GM19372 (cell line): Measurements from ENCODE around the gene SYNJ1.

Source experiments
- ATAC-seq: cut with Tn5 transposase; IDR thresholded peaks from one replicate; pipeline ENCODE4 v1.9.1; 2021; ENCODE audit warnings: mild to moderate bottlenecking, low read depth, moderate library complexity; ENCODE audit not compliant: unreplicated experiment

Gene SYNJ1

DNA sequence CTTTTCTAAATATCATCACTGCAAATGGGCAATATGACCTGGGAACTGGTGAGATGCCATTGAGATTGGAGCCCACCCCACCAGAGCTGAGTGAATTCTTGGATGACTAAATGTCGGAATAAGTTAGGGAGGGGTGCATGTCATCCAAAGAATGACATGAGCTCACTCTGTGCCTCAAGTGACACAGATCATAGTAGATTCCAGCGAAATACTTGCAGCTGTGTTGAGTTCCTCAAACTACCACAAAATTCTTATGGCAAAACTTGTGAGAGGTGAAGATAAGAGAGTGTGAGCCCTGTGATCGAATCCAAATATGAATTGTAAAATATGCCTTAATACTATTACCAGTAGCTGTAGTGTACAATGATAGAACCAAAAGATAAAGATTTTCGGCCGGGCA is 140.2 kb downstream of the SYNJ1 start:
- no peak for ATAC-seq

DNA sequence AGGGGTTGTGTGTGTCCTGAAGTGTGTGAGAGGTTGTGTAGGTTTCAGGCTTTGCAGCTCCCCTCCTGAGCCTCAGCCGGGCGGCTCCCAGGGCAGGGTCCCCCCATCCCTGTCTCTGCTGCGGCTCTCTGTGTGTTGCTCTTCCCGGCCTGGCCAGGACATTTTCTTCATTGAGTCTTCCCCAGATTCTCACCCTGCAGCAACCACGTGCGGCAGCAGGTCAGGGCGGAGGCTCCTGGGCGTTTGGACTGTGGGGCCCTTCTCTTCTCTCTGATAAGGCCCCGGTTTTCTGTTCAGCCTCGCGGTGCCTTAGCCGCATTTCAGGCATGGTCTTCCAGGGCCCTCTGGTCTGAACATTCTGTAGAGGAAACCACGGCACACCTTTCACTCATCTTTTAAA is 140.7 kb downstream of the SYNJ1 start:
- ATAC-seq = no peak

DNA sequence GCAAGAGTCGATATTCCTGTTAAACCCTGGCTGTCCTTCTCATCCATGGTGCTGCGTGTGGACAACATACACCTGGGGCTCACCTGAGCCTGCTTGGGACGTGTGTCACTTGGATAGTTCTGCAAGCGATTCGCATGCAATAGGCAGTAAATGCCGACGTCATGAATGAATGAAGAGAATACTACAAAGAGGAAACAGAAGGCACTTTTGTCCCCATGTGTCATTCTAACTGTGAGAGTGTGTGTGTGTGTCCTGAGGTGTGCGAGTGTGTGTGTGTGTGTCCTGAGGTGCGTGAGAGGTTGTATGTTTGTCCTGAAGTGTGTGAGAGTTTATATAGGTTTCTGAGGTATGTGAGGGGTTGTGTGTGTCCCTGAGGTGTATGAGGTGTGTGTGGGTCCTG is 141.8 kb downstream of the SYNJ1 start:
- ATAC-seq = no peak

DNA sequence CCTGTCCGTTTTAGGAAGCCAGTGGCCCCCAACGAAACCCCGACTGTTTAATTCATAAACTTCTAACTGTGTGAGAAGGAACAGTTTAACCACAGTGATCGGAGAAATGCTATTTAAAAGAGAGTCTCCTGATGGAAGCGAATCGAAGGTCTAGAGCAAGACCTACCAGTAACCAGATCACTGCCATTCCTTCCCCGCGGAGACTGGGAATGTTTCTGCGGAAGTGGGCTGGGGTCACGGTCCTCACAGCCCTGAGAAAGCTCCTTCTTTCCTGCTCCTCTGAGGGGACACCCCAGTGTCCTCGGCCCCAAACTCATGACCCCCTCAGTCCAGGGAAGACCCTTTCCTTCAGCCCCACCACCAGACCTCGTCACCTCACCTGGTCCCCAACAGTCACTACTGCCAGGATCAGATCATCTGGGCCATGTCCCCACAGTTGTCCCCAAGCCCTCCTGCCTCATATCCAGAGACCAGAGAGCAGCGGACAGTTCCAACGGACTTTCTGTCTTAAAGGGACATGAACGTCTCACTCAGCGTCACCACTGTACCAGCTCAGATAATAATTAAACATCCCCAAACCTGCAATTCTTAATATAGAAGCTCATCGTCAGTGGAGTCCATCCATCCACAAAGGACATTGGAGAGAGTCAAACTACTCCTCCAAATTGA is 142.6 kb downstream of the SYNJ1 start, which contains the start of gene TCP10L:
TSS of gene TCP10L (minus strand) at position 482 of the 669 bp plus-strand sequence. CDS start 1,219 bp downstream, outside the sequence.
- no peak for ATAC-seq

DNA sequence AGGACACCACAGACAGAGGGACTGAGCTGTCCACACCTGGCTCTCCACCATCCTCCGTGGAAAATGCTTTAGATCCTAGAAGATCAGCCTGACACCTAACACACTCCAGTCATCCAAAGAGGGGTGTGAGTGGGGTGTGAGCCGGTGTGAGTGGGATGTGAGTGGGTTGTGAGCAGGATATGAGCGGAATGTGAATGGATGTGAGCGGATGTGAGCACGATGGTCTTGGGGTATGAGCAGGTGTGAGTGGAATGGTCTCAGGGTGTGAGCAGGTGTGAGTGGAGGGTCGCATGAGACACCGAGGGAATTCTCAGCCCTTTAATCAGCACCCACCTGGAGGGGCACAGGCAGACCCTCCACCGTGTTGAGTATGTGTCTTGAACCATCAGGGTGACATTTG is 143.3 kb downstream of the SYNJ1 start:
- no peak for ATAC-seq

DNA sequence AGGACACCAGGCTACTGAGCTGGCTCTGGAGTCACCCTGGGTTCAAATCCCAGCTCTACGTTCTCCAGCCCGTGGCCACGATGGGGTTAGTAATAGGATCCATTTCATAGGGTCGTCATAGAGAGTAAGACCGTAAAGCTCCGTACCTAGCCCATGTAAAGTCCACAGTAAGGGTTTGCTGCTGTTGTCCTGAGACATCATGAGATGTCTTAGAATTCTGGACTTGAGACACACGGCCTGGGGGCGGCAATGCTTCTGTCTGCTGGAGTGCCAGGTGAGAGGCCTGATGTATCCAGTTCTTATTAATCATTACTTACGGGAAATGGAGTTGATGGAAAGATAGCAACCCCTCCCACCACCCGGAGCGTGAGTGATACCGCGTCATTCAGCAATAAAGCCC is 146.1 kb downstream of the SYNJ1 start:
- ATAC-seq = no peak

DNA sequence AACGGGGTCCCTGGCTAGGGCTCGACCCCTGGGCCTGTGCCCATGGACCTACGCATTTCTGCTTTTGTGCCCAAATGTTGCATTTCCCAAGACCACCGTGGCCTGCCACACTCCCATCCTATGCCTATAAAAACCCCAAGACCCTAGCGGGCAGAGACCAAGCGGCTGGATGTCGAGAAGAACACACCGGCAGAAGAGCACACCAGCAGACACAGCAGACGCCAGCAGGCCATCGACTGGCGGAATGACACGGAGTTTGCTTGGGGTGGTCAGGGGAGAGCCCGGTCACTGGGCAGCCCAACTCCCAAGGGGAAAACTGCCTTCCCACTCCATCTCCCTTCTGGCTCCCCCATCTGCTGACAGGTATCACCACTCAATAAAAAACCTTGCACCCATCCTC is 146.9 kb downstream of the SYNJ1 start:
- ATAC-seq = no peak
